HG02981 (cell line): ENCODE results near the gene TEKTIP1.
"Not testable (repeated sequence)": the region's sequence is repeated elsewhere in the genome, so short reads cannot be mapped to it uniquely, and the experiment has no call there.

Experiments used
- ATAC-seq: cut with Tn5 transposase; IDR thresholded peaks from one replicate; pipeline ENCODE4 v1.9.1; 2021; ENCODE audit warnings: mild to moderate bottlenecking, moderate library complexity; ENCODE audit not compliant: unreplicated experiment

The TEKTIP1 gene

GRCh38 chr19:3522421-3523360 lies 16.3 kb upstream of the TEKTIP1 start:
- no peak for ATAC-seq

- no peak for ATAC-seq
Observed at GRCh38 chr19:3523361-3524077, 15.5 kb upstream of the TEKTIP1 start.

- ATAC-seq: no peak
Observed at GRCh38 chr19:3524078-3524842, 14.7 kb upstream of the TEKTIP1 start.

- no peak for ATAC-seq
Observed at GRCh38 chr19:3524904-3525451, 14.0 kb upstream of the TEKTIP1 start.

- no peak for ATAC-seq
Observed at GRCh38 chr19:3526507-3527237, 12.3 kb upstream of the TEKTIP1 start.

- ATAC-seq: no peak
Observed at GRCh38 chr19:3527238-3527910, 11.6 kb upstream of the TEKTIP1 start.

GRCh38 chr19:3528080-3528479 lies 10.9 kb upstream of the TEKTIP1 start:
- no peak for ATAC-seq

- ATAC-seq: no peak
Observed at GRCh38 chr19:3528539-3529211, 10.3 kb upstream of the TEKTIP1 start.

GRCh38 chr19:3529299-3529698 lies 9.7 kb upstream of the TEKTIP1 start:
- not testable (repeated sequence) for ATAC-seq

GRCh38 chr19:3530389-3530788 lies 8.6 kb upstream of the TEKTIP1 start:
- no peak for ATAC-seq

GRCh38 chr19:3531716-3532115 lies 7.3 kb upstream of the TEKTIP1 start:
- ATAC-seq: no peak

GRCh38 chr19:3532154-3532786 lies 6.7 kb upstream of the TEKTIP1 start:
- ATAC-seq: no peak

- ATAC-seq: no peak
Observed at GRCh38 chr19:3533033-3533432, 5.9 kb upstream of the TEKTIP1 start.

GRCh38 chr19:3533563-3534216 lies 5.3 kb upstream of the TEKTIP1 start:
- no peak for ATAC-seq

- no peak for ATAC-seq
Observed at GRCh38 chr19:3534375-3535234, 4.4 kb upstream of the TEKTIP1 start.

- no peak for ATAC-seq
Observed at GRCh38 chr19:3535235-3535535, 3.8 kb upstream of the TEKTIP1 start.

GRCh38 chr19:3535563-3535965 lies 3.4 kb upstream of the TEKTIP1 start:
- ATAC-seq: no peak
